Osteocyte (in vitro differentiated cells): ENCODE results near the gene CKM. TPM values are rescaled to one million over a fixed set of nuclear protein-coding genes. Genes with fewer than 3 reads are reported as not detected.

ENCODE experiments used
- DNase-seq: peaks from one replicate; pipeline ENCODE4 v3.0.0; 2021; ENCODE audit warnings: mixed read lengths; ENCODE audit not compliant: unreplicated experiment; ENCODE audit errors: extremely low spot score
- H3K27ac Mint-ChIP-seq: one replicate; pipeline ENCODE4 v1.8.0; 2021; ENCODE audit warnings: mild to moderate bottlenecking, mixed read lengths; ENCODE audit not compliant: unreplicated experiment
- H3K27me3 Mint-ChIP-seq: one replicate; pipeline ENCODE4 v1.8.0; 2021; ENCODE audit warnings: mixed read lengths; ENCODE audit not compliant: unreplicated experiment
- H3K36me3 Mint-ChIP-seq: one replicate; pipeline ENCODE4 v1.8.0; 2021; ENCODE audit warnings: mixed read lengths; ENCODE audit not compliant: unreplicated experiment
- H3K4me1 Mint-ChIP-seq: one replicate; pipeline ENCODE4 v1.8.0; 2021; ENCODE audit warnings: mixed read lengths; ENCODE audit not compliant: unreplicated experiment
- H3K4me3 Mint-ChIP-seq: one replicate; pipeline ENCODE4 v1.8.0; 2021; ENCODE audit warnings: mild to moderate bottlenecking, moderate library complexity, mixed read lengths; ENCODE audit not compliant: unreplicated experiment
- H3K9me3 Mint-ChIP-seq: one replicate; pipeline ENCODE4 v1.8.0; 2021; ENCODE audit warnings: mixed read lengths; ENCODE audit not compliant: unreplicated experiment
- total RNA-seq: library from RNA; stranded (reverse); gene quantifications from 2 replicates; pipeline ENCODE4 v1.2.1, GENCODE V29; 2021
- TF ChIP-seq, protein P1 (sequence below): fragments of 200-600 bp; sonication (generic); IDR thresholded peaks from 2 replicates; pipeline ENCODE4 v1.5.0; 2021; ENCODE audit warnings: antibody characterized with exemption, mild to moderate bottlenecking, moderate library complexity

The CKM gene
- total RNA-seq, 1 donor from 2014 or later = not detected

DNA sequence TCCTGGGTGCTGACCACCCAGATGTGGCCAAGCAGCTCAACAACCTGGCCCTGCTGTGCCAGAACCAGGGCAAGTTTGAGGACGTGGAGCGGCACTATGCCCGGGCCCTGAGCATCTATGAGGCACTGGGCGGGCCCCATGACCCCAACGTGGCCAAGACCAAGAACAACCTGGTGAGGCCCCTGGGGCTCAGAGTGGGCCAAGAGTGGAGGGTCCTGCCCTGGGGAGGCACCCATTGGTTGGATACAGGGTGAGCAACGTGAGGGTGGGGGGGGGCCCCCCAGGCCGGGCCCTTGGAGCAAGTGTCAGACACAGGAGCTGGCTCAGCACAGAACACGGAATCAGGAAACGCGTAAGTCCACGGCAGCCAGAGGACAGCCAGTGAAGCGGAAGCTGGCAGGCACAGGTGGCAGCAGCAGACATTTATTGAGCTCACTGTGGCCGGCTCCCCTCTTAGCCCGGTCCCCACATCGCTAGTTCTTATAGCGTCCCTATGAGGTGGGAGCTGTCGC lies 26.8 kb upstream of the CKM start:
- Mint-ChIP-seq H3K4me1 (no peaks in the 10 kb centered on the region), H3K36me3 (peaks cover 14% of the 10 kb centered on the region), H3K27ac (no peak overlapping the region), H3K9me3 (no peaks in the 10 kb centered on the region), H3K4me3 (no peak overlapping the region), H3K27me3 (peaks cover 2% of the 10 kb centered on the region)
- no peak for DNase-seq
- TF ChIP-seq, protein P1, sequence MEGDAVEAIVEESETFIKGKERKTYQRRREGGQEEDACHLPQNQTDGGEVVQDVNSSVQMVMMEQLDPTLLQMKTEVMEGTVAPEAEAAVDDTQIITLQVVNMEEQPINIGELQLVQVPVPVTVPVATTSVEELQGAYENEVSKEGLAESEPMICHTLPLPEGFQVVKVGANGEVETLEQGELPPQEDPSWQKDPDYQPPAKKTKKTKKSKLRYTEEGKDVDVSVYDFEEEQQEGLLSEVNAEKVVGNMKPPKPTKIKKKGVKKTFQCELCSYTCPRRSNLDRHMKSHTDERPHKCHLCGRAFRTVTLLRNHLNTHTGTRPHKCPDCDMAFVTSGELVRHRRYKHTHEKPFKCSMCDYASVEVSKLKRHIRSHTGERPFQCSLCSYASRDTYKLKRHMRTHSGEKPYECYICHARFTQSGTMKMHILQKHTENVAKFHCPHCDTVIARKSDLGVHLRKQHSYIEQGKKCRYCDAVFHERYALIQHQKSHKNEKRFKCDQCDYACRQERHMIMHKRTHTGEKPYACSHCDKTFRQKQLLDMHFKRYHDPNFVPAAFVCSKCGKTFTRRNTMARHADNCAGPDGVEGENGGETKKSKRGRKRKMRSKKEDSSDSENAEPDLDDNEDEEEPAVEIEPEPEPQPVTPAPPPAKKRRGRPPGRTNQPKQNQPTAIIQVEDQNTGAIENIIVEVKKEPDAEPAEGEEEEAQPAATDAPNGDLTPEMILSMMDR = no peak

DNA sequence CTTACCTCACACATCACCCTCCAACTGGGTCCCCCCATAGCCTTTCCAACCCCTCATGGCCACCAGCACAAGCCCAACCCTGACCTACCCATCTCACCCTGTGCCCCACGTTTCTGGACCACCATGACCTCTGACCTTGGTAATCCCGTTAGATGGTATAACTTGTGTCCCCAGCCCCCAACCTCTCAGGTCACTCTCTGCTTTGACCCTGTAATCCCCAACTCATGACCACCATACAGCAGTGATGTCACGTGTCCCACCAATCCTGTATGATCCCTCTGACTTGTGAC lies 26.4 kb upstream of the CKM start:
- H3K27ac Mint-ChIP-seq = no peak overlapping the region
- H3K36me3 Mint-ChIP-seq = peaks cover 9% of the 10 kb centered on the region
- no peaks in the 10 kb centered on the region for H3K4me1 Mint-ChIP-seq
- TF ChIP-seq, protein P1 = no peak
- no peak overlapping the region for H3K4me3 Mint-ChIP-seq
- no peaks in the 10 kb centered on the region for H3K9me3 Mint-ChIP-seq
- peaks cover 2% of the 10 kb centered on the region for H3K27me3 Mint-ChIP-seq
- DNase-seq = no peak

DNA sequence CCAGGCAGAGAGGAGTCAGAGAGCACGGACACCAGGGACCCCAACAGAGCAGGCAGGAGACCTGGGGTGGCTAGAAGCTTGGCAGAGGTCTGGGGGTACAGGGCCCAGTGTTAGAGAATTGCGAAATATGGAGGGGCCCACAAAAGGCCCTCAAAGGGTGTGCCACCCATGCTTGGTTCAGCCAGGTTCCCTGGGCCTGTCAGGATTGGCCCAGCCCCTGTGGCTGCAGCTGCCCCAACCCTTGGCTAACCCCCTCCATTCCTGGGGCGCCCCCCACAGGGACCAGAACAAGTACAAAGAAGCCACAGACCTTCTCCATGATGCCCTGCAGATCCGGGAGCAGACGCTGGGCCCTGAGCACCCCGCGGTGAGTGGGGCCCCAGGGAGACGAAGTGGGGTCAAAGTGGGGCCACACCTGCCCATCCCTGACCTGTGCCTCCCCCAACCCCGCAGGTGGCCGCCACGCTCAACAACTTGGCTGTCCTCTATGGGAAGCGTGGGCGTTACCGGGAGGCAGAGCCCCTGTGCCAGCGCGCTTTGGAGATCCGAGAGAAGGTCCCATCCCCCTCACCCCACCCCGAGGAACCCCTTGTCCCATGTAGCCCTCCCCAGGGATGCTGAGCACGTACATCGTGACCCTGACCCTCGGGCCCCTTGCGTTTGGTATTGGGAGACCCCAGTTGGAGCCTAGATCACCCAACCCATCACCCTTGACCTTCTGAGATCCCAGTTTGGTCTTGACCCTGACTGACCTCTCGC lies 25.9 kb upstream of the CKM start:
- no peak for DNase-seq
- H3K9me3 Mint-ChIP-seq = no peaks in the 10 kb centered on the region
- TF ChIP-seq, protein P1 = no peak
- no peak overlapping the region for H3K4me3 Mint-ChIP-seq
- no peaks in the 10 kb centered on the region for H3K4me1 Mint-ChIP-seq
- H3K36me3 Mint-ChIP-seq = peaks cover 7% of the 10 kb centered on the region
- peaks cover 2% of the 10 kb centered on the region for H3K27me3 Mint-ChIP-seq
- no peak overlapping the region for H3K27ac Mint-ChIP-seq

DNA sequence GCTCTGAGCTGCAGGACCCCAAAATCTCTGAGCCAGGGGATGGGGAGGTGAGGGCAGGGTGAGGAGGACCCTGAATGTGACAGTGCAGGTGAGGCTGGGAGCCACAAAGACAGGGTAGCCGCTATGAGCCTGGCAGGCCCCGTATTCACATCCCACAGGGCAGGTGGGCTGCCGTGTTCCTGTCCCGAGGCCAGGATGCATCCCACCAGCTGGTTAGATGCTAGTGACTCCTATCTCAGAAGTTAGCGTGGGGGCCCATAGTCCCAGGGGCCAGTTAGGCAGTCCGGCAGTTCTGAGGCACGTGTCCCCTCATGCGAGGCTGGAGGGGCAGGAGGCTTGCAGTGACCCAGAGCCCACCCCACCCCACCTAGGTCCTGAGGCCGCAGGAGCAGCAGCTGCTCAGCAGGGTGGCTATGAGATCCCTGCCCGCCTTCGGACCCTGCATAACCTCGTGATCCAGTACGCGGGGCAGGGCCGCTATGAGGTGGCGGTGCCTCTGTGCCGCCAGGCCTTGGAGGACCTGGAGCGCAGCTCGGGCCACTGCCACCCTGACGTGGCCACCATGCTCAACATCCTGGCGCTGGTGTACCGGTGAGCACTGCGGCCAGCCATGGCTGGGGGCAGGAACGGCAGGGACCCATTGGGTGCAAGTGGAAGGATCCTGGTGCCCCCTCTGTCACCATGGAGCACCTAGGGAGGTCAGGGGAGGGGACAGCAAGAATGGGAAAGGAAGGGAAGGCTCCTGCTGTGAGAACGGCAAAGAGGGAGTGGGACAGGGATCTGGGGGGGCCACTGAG lies 25.1 kb upstream of the CKM start:
- Mint-ChIP-seq H3K4me3 (no peak overlapping the region), H3K27me3 (peaks cover 2% of the 10 kb centered on the region), H3K27ac (no peak overlapping the region), H3K36me3 (peaks cover 4% of the 10 kb centered on the region), H3K4me1 (no peaks in the 10 kb centered on the region), H3K9me3 (no peaks in the 10 kb centered on the region)
- TF ChIP-seq, protein P1 = no peak
- no peak for DNase-seq

DNA sequence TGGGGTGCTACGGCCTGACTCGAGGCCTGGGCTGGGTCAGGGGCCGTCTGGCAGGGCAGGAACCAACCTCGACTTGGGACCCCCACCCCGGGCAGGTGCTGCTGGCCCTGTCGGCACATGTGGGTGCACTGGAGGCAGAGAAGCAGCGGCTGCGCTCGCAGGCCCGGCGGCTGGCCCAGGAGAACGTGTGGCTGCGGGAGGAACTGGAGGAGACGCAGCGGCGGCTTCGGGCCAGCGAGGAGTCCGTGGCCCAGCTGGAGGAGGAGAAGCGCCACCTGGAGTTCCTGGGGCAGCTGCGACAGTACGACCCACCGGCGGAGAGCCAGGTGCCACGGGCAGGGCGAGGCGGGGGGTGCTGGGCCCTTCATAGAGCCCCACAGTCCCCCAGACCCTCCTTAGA lies 23.8 kb upstream of the CKM start:
- Mint-ChIP-seq H3K27ac (no peak overlapping the region), H3K27me3 (peaks cover 2% of the 10 kb centered on the region), H3K4me1 (no peaks in the 10 kb centered on the region), H3K4me3 (no peak overlapping the region), H3K9me3 (no peaks in the 10 kb centered on the region), H3K36me3 (peaks cover 4% of the 10 kb centered on the region)
- no peak for DNase-seq
- TF ChIP-seq, protein P1 = no peak
